D341Med (cell line): ENCODE results near the gene ADGRL3.

Experiments used
- DNase-seq: peaks from one replicate; pipeline ENCODE4 v3.0.0; 2012; ENCODE audit warnings: low spot score

Gene ADGRL3

DNA sequence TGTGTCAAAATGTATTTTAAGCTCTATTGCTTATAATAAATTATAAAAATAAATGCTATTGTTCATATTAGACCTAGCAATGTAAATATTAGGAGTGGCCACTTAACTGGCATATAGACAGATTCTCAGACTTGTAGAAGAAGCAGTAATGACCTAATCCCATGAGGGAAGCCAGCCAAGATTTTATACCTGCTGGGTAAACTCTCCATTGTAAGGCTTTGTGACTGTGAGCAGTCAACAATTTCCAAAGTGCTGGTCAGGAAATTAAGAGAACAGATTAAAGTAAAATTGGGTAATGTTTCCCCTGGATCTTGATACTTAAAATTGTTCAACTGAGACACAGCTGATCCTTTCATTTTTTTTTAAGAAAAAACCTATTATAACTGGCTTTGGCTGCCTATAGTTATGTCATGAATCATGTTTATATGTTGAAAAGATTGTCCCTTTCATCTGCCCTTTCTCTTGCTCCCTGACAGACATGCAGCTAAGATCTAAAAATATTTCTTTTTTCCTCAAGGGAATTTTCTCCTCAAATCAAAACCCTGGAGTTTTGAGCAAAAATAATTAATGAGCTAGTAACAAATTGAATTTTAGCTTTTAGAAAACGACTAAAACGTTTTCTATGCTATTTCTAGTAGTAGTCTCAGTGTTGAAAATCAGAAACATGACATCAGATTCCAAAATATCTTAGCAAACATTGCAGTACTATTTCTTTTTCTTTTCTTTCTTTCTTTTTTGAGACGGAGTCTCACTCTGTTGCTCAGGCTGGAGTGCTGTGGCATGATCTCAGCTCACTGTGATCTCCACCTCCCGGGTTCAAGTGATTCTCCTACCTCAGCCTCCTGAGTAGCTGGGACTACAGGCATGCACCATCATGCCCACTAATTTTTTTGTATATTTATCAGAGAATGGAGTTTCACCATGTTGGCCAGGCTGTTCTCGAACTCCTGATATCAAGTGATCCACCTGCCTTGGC, 77.9 kb downstream of the ADGRL3 start:
- no peak for DNase-seq

DNA sequence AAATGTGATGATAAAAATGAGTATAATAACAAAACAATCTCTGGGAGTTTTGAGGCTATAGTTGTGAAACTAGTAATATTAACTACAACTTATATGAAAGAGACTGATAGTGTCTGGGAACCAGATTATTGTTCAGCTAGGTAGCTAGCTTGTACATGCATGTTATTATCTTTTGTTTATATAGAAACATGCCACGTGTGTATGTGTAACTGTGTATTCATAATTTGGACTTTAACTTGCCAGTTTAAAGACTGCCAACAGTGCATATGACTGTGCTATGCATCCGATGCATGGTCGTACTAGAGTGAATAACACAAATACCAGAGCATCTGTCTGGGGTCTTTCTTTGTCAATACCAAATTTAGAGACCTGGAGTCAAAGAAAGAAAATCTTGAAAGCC, 92.2 kb downstream of the ADGRL3 start:
- no peak for DNase-seq

DNA sequence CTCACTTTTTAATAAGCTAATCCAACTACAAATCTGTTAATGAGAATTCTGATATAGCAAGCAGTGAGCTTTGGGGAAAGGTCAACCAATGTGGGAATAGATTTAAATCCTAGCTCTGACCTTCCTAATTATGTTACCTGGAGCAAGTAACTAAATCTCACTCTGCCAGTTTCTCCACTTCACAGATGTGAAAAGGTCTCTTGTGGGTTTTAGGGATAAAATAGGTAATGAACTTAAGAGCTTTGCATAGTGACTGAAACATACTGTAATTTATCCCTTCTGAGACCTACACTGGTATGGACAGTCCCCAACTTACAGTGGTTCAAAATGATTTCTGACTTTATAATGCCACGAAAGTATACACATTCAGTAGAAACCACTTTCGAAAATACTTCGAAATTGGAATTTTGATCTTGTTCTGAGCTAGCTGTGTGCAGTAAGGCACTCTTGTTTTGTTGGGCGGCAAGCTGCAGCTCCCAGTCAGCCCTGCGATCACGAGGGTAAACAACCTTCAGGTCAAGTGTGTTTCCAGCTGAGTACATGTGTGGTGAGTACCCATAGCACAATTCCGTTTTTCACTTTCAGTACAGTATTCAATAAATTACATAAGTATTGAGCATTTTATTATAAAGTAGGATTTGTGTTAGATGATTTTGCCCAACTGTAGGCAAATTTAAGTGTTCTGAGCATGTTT, 93.7 kb downstream of the ADGRL3 start:
- no peak for DNase-seq

DNA sequence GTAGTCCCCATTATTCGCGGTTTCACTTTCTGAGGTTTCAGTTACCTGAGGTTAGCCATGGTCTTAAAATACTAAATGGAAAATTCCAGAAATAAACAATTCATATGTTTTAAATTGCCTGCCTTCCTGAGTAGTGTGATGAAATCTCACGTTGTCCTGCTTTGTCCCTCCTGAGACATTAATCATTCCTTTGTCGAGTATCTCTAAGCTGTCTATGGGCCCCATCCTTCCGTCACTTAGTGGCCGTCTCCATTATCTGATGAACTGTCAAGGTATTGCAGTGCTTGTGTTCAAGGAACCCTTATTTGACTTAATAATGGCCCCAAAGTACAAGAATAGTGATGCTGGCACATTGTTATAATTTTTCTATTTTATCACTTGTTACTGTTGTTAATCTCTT, 94.8 kb downstream of the ADGRL3 start:
- no peak for DNase-seq

DNA sequence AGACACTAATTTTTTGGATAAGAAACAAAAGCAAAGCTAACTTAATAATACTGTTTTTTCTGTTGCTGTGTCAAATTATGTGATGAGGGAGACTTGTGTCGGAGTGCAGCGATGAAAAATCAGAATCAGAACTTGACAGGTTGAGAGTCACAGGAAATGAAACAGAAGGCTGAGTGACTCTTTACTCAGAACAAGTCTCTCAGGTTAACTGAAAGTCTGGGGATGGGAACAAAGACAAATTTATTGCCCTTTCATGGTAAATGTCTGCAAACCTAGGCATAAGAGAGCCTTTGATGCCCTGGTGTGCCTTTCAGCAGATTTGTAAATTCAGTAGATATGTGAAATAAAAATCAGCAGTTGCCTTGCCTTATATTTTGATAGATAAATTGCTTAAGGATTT, 96.0 kb downstream of the ADGRL3 start:
- no peak for DNase-seq

DNA sequence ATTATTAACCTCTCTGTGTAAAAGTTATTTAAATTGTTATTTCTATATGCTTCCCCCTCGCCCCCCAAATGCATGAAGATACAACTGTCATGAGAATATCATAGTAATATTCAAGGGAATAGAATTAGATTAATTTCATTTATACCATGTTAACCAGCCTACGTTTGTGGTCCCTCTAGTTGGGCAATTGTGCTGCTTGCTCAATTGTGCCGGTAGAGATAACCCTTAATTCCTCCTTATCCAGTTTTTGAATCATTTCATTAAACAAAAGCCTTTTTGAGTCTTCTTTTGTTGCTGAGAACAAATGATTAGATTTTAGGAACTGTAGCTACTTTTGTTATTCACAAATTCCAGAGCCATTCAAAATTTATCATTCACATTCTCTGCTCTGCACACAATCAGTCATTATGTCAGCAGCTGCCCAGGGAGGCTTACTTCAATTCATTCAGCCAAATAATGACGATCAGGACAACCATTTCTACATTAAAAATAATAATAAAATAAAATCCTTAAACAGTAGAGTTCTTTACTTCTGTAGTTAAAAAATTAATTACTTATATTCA, 98.1 kb downstream of the ADGRL3 start:
- DNase-seq, result no peak

DNA sequence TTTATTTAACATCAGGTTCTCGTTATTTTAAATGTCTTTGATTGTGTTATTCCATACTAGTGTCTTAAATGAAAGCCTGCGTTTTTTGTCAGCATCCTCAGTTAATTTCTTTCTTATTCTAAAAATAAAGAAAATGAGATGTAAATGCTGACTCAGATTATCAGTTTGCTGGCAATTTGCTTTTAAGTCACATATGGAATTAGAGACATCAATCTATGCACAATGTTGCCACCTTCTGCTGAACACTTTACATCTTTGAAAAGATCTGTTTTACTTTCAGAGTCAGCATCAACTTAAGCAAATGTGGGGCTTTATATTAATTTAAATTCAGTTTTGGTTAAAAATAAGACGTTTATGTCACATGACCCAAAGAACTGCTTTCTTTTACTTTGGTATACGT, 99.2 kb downstream of the ADGRL3 start:
- DNase-seq, result no peak

DNA sequence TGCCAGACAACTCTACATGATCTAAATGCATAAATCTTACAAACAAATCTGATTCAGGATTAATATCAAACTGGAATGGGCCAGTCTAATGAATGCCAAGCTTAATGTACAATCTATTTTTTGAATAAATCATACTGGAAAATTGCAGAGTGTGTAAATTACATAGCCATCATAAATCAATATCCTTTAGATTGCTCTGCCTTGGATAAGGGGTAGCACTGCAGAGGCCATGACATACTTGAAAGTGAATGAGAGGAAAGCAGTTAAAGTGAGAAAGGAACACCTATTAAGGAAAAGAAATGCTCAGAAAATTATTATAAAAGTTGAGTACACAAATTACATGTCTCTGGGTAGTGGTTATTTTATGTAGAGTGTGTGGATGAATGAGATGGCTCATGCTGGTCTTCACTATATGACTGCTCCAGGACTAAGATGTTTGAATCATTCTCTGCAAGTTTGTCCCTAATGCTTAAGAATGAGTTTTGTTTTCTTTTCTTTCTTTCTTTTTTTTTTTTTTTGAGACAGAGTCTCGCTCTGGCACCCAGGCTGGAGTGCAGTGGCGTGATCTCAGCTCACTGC, 100.2 kb downstream of the ADGRL3 start:
- no peak for DNase-seq

DNA sequence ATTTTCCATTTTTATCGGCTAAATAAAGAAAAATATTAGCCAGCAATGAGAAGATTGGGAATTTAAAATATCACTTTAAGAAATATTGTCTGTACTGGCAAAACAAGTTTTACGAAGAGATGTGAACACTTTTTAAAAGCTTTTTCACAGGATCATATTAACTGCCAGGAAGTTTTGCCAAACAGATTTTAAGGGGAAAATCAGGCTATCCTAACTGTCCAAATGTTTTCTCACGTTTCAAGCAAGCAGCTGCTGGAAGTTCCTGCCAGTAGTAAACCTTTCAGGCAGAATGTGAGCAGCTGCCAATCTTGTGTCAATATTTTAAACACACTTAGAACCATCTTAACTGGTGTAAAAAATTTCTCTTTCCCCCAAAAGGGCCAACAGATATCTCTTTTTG, 101.1 kb downstream of the ADGRL3 start:
- no peak for DNase-seq

DNA sequence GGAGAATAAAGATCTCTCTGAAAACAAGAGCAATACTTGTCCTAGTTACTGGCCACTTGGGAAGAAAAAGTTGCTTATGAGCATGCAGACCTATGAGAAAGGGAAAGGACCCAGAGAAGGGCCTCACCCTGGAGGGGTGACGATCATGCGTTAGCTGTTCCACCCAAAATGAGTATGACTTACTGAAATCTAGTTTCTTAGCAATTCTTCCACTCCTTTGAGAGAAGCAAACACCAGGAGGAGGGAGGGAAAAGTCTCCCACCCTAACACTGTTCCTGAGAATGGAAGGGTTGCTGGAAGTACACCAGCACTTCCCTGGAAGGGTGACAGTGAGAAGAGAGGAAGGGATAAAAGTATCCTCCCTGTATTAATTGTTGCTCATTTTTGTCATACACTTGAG, 107.9 kb downstream of the ADGRL3 start:
- no peak for DNase-seq

DNA sequence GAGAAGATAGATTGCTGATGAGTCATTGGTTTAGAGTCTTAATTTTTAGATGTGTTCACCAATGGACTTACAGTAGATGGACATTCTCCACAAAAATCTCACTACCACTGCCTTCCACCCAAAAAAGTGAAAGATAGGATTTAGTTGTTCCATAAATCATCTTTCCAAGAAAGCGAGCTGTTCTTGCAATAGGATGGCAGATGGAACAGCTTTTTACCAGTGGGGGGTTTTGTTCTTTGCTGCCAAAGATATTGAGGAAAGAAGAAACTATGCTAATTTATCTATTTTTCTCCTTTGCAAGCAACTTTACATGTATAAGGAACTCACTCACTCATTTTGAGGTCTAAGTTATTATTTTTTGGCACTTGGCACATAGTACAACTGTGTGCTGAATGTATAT, 109.5 kb downstream of the ADGRL3 start:
- no peak for DNase-seq

DNA sequence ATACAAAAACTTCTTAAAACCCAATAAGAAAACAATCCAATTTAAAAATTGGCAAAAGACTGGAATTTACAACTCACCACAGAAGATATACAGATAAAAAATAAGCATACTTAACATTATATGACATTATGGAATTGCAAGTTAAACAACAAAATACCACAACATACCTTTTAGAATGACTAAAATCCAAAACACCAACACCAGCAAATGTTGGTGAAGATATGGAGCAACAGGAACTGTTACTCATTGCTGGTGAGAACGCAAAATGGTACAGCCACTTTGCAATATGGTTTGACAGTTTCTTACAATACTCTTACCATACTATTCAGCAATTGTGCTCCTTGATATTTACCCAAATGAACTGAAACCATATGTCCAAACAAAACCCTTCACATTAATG, 112.4 kb downstream of the ADGRL3 start:
- DNase-seq, result no peak

DNA sequence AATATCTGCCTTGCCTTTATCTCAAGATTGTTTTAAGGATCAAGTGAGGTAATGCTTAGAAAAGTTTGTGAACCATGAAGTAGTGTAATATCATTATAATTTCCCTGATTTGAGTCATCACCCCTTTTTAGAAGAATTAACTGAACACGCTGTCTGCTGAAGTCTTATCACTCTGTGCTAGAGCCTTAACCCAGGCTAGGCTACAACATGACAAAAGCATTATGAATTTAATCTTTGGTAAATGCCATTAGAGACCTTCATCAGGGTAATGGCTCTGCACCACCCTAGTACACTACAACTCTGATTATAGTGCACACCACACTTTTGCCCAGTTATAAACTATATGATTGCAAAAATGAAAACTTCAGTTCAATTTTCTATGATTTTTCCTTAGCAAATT, 118.3 kb downstream of the ADGRL3 start:
- no peak for DNase-seq

DNA sequence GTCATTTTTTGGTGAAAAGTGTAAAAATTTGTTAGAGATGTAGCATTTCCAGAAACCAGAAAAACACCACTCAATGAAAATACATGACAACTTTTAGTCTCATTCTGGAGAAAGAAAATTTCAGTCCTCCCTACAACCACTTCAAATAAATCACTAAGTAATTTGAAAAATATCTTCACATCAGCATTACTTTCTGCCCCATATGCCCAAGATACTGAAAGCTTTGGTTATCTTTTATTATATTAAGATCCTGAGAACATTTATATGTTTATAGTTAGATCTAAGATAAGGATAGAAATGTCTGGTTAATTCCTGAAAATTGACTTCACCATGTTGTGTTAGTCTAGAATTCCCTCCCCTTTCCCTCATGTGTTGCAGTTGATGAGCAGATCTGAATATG, 119.0 kb downstream of the ADGRL3 start:
- no peak for DNase-seq

DNA sequence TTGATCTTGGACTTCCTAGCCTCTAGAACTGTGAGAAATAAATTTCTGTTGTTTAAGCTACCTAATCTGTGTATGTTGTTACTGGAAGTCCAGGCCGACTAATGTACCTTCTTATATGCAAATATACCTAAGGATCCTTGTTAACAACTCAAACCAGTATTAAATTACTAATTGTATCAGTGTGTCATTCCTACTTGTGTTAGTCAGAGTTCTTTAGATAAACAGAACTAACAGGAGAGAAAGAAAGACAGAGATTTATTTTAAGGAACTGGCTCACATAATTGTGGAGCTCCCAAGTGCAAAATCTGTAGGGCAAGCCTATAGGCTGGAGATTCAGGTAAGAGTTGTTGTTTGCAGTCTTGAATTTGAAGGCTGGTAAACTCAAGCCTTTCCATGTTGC, 120.0 kb downstream of the ADGRL3 start:
- no peak for DNase-seq

DNA sequence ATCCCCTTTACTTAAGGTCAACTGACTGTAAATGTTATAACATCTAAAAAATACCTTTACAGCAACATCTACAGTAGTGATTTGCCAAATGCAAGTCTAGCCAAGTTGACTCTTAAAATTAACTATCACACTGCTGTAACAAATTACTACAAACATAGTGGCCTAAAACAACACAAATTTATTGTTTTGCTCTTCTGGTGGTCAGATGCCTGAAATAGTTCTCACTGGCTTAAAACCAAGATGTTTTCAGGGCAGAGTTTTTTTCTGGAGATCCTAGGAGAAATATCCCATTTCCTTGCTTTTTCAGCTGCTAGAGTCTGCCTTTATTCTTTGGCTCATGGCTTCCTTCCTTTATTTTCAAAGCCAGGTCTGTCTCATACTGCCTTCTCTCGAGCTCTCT, 120.5 kb downstream of the ADGRL3 start:
- DNase-seq, result no peak

DNA sequence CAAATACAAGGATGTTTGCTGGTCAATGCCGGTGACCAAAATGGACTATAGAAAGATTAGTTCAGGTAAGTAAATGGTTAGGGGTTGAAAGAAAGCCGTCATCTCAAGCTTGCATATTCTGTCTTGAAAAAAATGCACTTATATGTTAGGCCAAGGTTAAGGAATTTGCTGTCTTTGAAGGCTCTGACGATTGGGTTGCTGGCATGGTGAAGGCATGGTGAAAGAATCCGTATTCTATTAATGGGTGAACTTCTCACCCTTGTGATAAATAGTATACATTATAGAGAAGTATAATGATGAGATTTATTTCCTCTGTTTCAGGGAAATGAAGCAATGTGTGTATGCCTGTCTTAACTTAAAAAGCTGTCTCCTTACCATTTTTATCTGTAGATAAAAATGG, 132.6 kb downstream of the ADGRL3 start:
- no peak for DNase-seq

DNA sequence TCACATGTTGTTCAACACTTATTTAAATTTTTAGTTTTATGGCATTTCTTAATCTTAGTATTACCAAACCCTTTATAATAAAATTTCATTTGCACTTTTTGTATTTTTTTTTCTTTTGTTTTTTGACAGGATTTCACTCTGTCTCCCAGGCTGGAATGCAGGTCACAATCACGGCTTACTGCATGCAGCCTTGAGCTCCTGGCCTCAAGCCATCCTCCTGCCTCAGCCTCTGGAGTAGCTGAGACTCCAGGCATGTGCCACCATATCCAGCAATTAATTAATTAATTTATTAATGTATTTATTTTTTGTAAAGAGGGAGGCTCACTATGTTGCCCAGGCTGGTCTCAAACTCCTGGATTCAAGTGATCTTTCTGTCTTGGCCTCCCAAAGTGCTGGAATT, 133.4 kb downstream of the ADGRL3 start:
- no peak for DNase-seq

DNA sequence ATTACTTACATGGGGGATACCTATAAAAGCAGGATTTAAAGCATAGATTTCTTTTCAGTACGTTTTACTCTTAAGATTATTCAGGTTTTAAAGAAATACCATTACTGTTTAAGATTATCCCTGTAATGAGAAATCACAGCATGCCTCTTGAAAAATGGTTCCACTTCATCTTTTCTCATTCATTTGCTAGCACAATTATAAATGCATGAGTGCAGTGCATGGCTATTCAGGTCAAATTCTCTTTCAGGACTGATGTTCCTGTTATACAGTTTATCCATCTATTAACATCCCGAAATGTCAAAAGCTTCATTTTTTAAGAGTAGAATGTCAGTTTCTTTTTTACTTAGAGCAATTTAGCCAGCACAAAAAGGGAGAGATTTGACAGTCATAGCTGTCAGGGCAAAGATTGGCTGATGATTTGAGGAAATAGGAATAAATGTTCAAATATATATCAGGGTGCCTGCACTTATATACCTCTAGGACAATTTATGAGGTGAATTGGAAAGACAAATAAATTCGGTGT, 135.2 kb downstream of the ADGRL3 start:
- DNase-seq, result no peak

DNA sequence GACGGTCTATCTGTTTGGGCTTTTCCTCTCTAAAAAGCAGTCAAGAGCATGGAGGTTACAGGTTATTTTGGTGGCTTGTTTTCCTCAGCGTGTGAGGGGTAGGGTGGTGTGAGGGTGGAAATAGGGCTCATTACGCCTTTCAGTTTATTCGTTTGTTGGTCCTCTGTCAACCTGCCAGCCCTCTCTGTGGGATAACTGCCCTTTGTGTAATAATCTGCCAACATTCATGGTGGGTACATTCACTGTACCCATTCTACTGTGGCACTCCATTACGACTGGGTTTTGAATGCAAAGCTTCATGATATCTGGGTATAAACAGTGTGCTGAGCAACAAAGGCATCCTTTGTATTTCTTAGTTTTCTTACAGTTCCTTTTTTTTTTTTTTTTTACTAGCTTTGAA, 136.4 kb downstream of the ADGRL3 start:
- no peak for DNase-seq

DNA sequence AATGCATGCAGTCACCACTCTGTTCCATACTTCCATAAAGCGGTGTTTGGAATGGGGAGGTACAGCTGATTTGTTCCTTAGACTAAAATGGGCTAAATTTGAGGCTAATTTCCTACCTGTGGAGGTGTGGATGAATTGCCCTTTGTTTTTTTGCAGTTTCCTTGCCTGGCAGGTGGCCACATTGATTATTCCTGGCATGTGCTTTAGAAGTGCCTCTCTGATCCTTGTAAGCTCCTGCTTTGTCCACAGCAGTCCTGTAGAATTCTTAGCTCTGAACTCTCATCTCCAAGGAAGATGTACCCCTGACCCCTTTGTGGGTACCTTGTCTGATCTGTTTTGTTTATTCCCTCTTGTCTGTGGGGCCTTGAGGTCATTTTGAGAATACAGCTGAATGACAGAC, 136.8 kb downstream of the ADGRL3 start:
- DNase-seq, result no peak

DNA sequence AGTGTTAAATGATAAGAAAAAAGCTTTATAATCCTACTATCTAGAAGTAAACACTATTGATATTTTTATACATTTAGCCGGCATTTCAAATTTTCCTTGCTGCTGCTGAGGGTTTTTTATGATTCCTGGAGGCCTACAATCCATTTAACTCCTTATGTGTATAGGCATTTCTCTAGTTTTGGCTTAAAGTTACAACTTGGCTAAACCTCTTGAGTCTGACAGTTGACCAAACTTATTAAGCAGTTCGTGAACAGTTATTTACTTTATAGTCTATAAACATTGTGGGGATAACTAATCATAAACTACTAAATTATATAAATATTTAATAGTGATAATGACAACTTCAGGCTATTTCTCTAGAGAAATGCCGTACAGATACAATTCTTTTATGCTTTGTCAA, 141.9 kb downstream of the ADGRL3 start:
- no peak for DNase-seq

DNA sequence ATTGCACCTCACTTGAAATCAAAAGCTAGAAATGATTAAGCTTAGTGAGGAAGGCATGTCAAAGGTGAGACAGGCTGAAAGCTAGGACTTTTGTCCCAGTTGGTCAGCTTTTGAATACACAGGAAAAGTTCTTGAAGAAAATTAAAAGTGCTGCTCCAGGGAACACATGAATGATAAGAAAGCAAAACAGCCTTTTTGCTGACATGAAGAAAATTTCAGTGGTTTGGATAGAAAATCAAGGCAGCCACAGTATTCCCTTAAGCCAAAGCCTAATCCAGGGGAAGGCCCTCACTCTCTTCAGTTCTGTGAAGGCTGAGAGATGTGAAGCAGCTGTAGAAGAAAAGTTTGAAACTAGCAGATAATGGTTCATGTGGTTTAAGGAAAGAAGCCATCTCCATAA, 150.8 kb downstream of the ADGRL3 start:
- no peak for DNase-seq
